Muscle of back (tissue), 11 donors: ENCODE measurements around the gene CTNNB1. TPM values are rescaled to one million over a fixed set of nuclear protein-coding genes. Genes with fewer than 3 reads are reported as not detected.

Experiments
- DNase-seq, 3 donors: peaks; one replicate each; pipeline versions ENCODE4 v3.0.0 to v3.0.0-alpha.2; 2013
- polyA plus RNA-seq, 10 donors: library from polyadenylated mRNA; unstranded; fragments of 120-200 nt; gene quantifications; one replicate each; pipeline ENCODE4 v1.2.1, GENCODE V29; 2013; ENCODE audit not compliant: insufficient read length in 10 of 10

Gene CTNNB1
- polyA plus RNA-seq, 10 donors: 260 to 344 (median 290) TPM

DNA sequence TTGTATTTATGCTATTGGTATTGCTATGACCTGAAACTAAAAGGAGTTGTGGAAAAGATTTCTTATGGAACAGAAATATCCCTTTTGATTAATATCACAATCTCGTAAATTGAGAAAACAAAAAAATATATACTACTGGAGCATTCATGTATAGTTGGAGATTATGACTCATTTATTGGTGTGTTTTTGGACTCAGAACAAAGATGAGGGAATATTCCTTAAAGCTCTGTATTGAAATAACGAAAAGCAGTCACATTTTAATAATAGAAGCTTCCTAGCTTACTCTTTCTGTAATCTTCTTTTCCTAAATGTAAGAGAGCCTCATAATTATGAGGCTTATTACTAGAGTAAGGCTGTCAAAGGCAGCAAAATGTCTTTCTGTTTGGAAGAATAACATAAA is 14.3 kb downstream of the CTNNB1 start:
- no peak for DNase-seq

DNA sequence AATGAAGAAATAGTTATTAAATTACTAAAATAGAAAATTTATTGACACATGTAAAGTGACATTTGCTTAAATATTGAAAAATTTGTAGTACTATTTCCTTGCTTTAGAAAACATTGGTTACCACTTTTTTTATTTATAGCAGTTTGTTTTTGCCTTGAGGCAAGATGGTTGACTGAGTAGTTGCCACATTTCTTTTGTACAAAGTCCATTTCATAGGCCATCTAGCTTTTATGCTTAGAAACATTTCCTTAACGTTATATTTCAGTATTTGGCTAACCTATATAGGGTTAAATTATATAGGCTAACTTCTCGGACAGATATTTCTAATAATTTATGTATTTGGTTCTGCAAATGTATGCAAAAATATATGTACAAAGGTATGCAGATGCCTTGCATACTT is 17.1 kb downstream of the CTNNB1 start:
- no peak for DNase-seq

DNA sequence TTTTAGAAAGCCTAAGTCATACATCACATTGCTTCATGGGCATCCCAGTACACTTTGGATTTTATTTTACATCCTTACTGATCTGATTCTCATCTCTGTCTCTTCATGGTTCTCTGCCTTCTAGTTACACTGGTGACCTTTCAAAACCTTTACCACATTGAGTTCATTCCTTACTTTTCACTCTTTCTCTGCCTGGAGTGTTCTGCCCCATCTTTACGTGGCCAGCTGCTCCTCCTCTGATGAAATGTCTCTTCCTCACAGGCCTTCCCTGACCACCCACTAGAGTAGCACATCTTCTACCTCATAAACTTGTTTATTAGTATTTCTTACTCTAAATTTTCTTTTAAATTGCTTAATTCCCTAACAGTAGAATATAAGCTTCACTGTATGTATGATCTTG is 17.7 kb downstream of the CTNNB1 start:
- no peak for DNase-seq

DNA sequence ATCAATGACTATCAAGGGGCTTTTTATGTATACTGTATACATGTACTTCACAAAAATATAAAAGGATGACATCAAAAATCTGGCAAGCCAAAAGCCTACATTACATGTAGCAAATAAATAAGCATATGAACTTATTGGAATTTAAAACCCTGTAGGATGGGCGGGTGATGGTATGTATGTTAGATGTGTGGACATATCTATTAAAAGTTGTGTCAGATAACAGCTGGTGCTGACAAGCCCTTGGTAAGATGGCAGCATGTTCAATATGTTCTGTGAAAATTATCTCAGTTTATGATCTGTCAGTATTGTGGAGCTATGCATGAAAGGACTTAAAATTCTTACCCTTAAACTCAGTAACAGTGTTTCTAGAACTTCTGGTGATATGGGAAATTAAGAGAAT is 20.1 kb downstream of the CTNNB1 start:
- no peak for DNase-seq

GRCh38 chr3:41220906-41221677 is 21.8 kb downstream of the CTNNB1 start:
- no peak for DNase-seq

DNA sequence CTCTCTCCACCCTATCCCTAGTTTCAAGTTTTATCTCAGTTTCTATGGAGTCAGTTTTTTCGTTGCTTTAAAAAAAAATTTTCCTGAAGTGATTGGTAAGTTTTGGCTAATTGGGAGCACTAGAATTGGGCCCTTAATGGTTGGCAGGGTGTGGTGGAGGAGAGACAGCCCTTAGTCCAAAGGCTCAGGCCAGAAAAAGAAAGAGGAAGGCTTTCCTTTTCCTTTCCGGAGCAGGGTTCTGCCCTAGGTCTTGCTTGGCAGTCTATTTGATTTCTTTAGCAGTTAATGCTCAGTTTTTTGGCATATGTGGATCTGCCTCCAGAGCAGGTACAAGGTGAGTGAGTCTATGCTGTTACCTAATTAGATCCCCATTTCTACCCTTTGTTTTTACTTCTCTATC is 22.7 kb downstream of the CTNNB1 start:
- no peak for DNase-seq

- DNase-seq: no peak
These were observed 23.2 kb downstream of the CTNNB1 start for GRCh38 chr3:41222501-41222900.

DNA sequence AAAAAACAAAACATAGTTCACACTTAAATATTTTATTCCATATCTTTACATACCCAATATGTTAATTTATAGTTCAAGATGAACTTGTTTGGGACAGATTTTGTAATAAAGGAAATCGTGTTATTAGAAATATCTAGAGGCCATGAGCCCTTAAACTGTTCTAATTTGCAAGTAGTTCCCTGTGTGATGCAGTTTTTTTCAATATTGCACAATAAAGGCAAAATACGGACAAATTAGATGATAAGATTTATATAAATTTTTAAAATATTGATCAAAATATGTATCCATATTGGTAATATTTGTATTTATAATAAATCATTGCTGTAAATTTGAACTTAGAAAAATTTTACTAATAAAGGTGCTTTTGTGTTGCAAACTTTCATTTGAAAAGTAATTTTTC is 23.8 kb downstream of the CTNNB1 start:
- DNase-seq: no peak

DNA sequence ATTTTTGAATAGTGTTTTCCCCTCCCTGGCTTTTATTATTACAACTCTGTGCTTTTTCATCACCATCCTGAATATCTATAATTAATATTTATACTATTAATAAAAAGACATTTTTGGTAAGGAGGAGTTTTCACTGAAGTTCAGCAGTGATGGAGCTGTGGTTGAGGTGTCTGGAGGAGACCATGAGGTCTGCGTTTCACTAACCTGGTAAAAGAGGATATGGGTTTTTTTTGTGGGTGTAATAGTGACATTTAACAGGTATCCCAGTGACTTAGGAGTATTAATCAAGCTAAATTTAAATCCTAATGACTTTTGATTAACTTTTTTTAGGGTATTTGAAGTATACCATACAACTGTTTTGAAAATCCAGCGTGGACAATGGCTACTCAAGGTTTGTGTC is 24.4 kb downstream of the CTNNB1 start:
- DNase-seq: no peak

DNA sequence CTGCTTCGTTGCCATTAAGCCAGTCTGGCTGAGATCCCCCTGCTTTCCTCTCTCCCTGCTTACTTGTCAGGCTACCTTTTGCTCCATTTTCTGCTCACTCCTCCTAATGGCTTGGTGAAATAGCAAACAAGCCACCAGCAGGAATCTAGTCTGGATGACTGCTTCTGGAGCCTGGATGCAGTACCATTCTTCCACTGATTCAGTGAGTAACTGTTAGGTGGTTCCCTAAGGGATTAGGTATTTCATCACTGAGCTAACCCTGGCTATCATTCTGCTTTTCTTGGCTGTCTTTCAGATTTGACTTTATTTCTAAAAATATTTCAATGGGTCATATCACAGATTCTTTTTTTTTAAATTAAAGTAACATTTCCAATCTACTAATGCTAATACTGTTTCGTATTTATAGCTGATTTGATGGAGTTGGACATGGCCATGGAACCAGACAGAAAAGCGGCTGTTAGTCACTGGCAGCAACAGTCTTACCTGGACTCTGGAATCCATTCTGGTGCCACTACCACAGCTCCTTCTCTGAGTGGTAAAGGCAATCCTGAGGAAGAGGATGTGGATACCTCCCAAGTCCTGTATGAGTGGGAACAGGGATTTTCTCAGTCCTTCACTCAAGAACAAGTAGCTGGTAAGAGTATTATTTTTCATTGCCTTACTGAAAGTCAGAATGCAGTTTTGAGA is 25.0 kb downstream of the CTNNB1 start:
- DNase-seq: peak; percentile 38 to 79 (median 45)

DNA sequence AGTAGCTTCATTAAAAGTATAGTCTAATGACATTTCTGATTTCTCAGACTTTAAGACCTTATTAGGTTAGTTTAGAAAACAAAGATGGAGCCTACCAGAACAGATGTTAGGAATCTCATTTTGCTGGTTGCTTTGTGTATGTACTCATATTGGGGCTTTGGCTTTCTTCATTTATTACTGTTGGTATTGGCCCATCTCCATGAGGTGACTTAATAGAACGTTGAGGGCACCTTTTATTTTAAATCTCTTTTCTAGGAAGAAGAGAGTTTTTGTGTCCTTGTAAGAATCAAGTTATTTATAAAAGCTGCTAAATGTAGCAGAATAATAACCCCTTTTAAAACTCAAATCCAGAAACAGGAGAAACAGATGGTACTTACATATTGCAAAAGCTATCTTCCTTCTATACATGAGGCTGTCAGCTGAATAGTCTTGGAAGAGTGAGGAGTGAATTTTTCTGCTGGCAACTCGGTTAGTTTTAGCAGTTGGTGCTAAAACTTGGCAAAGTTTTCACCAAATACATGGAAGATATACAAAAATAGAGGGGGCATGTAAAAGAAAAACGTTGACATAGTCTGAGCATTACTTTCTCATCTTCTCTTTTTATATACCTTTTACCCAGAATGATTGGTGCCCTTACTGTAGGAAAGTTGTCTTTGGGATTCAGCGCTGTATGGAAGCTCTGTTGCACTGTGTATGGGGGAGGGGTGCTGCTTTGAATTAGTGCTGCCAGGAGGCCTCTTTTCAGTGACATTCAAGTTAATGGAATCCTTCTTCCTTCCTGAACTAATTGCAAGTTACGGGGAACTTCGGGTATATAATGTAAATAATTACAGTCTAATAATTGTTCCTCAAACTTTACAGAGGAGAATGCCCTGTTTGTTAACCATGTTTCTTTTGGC is 35.8 kb downstream of the CTNNB1 start:
- DNase-seq: no peak

GRCh38 chr3:41236228-41236627 is 36.9 kb downstream of the CTNNB1 start:
- no peak for DNase-seq

GRCh38 chr3:41237907-41238306 is 38.6 kb downstream of the CTNNB1 start:
- DNase-seq: no peak

GRCh38 chr3:41239587-41239986 is 40.3 kb downstream of the CTNNB1 start:
- no peak for DNase-seq

- no peak for DNase-seq
These were observed 41.9 kb downstream of the CTNNB1 start for GRCh38 chr3:41241161-41241560.

- DNase-seq: no peak
These were observed 42.7 kb downstream of the CTNNB1 start for GRCh38 chr3:41241800-41242571.

GRCh38 chr3:41243183-41243582 is 43.9 kb downstream of the CTNNB1 start:
- no peak for DNase-seq

DNA sequence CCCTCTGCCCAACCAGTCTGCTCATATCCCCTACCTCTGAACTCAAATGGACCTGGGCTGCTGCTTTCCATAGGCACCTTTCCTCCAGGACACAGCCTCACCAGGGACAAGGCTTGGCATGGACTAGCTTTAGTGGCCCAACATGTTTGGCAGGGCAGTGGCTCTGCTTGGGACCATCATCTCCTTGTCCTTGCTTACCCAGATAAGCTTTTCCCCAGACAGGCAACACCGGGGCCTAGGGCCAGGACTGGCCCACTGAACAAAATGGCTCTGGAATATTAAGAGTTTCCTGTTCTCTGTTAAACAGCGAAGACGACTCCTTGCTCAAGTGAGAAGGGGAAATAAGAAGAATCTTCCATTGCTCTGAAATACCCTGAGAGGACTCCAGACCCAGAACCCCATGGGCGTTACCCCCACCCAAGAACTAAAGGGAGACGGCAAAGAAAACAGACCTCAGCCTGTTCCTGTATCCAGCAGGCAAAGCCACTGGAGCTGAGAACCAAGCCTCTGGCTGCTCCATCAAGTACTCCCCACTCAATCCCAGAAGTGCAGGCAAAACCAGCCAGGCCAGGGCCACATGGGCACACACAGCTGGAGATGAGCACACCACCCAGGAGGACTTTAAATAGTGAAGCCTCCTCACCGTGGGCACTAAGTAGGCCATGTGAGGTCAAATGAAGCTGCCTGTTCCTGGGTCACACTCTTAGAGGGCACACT is 45.5 kb downstream of the CTNNB1 start:
- DNase-seq: no peak

DNA sequence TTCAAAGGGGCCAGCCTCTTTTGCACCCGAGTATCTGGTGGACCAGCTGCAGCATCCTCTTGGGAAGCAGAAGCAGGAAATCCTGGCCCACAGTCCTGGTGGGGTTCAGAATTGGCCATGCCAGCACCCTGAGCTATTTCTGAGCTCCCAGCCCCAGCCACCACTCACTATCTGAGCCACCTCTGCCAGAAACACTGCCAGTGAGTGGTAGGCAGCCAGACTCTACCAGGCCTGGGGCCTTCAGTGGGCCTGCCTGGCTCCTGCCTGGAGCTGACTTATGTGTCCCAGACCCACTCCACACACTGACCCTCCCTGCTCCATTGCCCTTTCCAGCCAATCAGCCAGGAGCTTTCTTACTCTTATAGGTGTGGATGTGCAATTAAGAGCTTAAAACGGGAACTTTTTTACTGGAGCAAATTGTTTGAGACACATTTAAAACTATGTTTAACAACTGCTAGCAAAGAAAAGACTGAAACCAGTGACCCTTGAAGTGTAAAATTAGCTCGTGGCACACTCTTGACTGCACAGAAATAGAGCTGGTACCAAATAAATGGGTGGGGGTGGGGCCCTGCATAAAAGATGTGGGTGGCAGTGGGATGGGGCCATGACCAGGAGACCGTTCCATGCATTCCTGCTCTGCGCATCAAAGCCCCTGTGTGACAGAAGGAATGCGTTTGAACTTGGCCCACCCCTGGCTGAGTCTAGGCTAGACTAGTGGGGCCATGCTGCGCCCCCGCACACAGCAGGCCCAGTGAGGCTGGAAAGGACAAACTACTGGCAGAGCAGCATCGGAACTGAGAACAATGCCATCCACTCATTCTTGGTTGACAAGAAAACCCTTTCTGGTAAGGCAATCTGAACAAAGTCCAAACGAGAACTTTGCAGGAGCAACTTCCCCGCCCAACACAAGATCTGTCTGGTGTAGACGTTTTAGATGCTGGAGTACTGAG is 48.0 kb downstream of the CTNNB1 start:
- DNase-seq: no peak

GRCh38 chr3:41248525-41248924 is 49.2 kb downstream of the CTNNB1 start:
- no peak for DNase-seq
